Stimulated activated CD4-positive, alpha-beta T cell treated with anti-CD3 and anti-CD28 coated beads, Interleukin-4, amount 100 ng/mL, for 1 hour (primary cell): ENCODE data around the gene VEGFA.

Experiments
- DNase-seq: peaks from one replicate; pipeline ENCODE4 v3.0.0-alpha.2; 2020

VEGFA gene

DNA sequence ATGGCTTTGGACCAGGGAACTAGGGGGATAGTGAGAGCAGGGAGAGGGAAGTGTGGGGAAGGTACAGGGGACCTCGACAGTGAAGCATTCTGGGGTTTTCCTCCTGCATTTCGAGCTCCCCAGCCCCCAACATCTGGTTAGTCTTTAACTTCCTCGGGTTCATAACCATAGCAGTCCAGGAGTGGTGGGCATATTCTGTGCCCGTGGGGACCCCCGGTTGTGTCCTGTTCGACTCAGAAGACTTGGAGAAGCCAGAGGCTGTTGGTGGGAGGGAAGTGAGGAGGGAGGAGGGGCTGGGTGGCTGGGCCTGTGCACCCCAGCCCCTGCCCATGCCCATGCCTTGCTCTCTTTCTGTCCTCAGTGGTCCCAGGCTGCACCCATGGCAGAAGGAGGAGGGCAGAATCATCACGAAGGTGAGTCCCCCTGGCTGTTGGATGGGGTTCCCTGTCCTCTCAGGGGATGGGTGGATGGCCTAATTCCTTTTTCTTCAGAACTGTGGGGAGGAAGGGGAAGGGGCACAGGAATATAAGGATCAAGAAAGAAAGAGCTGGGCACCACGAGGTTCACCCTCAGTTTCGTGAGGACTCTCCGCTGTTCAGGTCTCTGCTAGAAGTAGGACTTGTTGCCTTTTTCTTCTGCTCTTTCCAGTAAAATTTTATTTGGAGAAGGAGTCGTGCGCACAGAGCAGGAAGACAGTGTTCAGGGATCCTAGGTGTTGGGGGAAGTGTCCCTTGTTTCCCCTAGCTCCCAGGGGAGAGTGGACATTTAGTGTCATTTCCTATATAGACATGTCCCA lies 4.2 kb downstream of the VEGFA start:
- DNase-seq, result no peak

DNA sequence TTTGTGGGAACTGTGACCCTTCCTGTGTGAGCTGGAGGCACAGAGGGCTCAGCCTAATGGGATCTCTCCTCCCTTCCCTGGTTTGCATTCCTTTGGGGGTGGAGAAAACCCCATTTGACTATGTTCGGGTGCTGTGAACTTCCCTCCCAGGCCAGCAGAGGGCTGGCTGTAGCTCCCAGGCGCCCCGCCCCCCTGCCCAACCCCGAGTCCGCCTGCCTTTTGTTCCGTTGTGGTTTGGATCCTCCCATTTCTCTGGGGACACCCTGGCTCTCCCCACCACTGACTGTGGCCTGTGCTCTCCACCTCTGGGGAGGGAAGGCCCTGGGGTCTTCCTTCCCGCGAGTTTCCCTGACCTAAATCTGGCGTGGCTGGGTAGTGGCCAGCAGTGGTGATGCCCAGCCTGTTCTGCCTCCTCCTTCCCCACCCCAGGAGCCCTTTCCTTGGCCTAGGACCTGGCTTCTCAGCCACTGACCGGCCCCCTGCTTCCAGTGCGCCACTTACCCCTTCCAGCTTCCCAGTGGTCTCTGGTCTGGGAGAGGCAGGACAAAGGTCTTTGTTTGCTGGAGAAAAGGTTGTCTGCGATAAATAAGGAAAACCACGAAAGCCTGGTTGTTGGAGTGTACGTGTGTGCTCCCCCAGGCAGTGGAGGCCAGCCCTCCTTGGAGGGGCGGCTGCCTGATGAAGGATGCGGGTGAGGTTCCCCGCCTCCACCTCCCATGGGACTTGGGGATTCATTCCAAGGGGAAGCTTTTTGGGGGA lies 4.9 kb downstream of the VEGFA start:
- peak; percentile 64 for DNase-seq

DNA sequence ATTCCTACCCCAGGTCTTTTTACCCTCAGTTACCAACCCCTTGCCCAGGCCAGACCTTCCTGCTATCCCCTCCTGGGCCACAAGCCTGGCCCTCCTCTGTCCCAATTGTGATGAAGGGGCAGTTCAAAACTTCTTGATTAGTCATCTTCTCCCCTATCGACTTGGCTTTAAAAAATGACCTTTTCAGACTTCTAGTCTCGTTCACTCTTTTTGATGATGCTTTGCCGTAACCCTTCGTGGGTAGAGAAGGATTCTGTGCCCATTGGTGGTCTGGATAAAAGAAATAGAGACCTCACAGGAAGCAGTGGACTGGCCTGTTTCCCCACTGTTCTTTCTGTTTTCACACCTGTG lies 5.5 kb downstream of the VEGFA start:
- no peak for DNase-seq

DNA sequence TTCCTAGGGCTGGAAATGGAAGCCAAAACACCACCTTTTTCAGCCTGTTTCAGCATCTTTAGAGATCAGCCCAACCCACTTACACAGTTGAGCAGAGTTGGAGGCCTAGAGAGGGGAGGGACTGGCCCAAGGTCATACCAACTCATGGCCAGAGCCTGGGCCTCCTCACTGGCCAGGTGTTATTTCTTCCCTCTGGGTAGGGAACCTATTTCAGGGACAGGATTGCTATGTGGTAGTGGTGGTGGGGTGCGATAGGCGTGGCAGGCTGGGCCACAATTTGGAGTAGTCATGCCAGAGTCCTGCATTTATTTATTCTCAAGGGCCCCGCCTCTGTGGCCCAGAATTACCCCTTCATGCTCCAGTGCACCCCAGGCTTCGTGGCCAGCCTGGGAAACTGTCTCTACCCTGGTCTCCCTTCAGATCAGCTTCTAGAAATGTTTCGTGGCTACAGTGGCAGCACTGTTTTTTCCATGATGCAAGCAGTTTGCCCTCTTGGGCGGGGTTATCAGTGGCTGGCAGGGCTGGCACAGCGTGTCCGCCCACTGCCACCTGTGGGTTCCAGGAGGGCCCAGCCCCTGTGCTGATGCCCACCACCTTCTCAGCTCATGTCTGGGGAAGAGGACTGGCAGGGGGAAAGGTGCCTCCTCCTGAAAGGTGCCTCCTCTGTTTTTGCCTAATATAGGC lies 6.2 kb downstream of the VEGFA start:
- DNase-seq, result no peak

DNA sequence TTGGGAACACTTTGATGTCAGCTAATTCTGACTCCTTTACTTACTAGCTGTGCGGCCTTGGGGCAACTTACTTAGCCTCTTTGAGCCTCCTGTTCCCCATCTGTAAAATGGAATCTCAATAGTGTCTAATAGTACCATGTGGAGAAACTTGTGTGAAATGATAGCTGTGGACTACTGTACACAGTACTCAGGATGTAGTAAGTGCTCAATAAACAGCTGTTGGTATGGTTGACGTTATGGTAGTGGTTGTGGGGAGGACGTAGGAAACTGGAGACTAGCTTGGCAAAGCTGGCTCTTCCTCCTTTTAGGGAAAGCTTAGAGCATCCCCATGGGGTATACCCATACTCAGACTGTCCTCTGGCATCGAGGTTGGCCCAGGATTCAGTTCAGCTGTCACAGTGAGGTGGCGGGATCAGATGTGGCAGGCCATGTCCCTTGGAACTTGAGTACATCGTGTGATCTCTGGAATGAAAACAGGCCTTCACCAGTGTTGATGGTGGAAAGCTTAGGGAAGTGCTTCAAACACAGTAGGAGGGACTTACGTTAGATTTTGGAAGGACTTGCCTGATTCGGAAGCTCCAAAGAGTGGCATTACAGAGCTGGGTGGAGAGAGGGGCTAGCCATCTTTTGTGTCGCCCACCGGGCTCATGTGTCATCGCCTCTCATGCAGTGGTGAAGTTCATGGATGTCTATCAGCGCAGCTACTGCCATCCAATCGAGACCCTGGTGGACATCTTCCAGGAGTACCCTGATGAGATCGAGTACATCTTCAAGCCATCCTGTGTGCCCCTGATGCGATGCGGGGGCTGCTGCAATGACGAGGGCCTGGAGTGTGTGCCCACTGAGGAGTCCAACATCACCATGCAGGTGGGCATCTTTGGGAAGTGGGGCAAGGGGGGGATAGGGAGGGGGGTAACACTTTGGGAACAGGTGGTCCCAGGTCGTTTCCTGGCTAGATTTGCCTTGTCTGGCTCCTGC lies 7.1 kb downstream of the VEGFA start:
- no peak for DNase-seq

DNA sequence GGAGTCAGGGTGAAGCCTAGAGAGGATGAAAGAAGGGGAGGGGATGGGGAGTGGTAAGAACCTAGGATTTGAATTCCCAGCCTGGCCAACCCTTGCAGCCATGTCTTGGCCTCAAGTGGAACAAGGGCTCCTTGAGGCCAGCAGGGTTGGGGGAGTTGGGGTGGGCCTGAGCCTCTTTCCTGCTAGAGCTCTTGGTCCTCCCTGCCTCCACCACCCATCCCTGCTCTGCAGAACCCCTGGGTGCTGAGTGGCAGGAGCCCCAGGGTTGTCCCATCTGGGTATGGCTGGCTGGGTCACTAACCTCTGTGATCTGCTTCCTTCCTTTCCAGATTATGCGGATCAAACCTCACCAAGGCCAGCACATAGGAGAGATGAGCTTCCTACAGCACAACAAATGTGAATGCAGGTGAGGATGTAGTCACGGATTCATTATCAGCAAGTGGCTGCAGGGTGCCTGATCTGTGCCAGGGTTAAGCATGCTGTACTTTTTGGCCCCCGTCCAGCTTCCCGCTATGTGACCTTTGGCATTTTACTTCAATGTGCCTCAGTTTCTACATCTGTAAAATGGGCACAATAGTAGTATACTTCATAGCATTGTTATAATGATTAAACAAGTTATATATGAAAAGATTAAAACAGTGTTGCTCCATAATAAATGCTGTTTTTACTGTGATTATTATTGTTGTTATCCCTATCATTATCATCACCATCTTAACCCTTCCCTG lies 8.3 kb downstream of the VEGFA start:
- no peak for DNase-seq

DNA sequence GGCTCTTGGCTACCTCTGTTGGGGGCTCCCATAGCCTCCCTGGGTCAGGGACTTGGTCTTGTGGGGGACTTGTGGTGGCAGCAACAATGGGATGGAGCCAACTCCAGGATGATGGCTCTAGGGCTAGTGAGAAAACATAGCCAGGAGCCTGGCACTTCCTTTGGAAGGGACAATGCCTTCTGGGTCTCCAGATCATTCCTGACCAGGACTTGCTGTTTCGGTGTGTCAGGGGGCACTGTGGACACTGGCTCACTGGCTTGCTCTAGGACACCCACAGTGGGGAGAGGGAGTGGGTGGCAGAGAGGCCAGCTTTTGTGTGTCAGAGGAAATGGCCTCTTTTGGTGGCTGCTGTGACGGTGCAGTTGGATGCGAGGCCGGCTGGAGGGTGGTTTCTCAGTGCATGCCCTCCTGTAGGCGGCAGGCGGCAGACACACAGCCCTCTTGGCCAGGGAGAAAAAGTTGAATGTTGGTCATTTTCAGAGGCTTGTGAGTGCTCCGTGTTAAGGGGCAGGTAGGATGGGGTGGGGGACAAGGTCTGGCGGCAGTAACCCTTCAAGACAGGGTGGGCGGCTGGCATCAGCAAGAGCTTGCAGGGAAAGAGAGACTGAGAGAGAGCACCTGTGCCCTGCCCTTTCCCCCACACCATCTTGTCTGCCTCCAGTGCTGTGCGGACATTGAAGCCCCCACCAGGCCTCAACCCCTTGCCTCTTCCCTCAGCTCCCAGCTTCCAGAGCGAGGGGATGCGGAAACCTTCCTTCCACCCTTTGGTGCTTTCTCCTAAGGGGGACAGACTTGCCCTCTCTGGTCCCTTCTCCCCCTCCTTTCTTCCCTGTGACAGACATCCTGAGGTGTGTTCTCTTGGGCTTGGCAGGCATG lies 9.2 kb downstream of the VEGFA start:
- no peak for DNase-seq

DNA sequence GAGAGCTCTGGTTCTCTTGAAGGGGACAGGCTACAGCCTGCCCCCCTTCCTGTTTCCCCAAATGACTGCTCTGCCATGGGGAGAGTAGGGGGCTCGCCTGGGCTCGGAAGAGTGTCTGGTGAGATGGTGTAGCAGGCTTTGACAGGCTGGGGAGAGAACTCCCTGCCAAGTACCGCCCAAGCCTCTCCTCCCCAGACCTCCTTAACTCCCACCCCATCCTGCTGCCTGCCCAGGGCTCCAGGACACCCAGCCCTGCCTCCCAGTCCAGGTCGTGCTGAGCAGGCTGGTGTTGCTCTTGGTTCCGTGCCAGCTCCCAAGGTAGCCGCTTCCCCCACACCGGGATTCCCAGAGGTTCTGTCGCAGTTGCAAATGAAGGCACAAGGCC lies 9.8 kb downstream of the VEGFA start:
- DNase-seq, result no peak

DNA sequence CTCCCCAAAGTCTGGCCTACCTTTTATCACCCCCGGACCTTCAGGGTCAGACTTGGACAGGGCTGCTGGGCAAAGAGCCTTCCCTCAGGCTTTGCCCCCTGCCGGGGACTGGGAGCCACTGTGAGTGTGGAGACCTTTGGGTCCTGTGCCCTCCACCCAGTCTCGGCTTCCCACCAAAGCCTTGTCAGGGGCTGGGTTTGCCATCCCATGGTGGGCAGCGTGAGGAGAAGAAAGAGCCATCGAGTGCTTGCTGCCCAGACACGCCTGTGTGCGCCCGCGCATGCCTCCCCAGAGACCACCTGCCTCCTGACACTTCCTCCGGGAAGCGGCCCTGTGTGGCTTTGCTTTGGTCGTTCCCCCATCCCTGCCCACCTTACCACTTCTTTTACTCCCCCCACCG lies 10.3 kb downstream of the VEGFA start:
- no peak for DNase-seq

DNA sequence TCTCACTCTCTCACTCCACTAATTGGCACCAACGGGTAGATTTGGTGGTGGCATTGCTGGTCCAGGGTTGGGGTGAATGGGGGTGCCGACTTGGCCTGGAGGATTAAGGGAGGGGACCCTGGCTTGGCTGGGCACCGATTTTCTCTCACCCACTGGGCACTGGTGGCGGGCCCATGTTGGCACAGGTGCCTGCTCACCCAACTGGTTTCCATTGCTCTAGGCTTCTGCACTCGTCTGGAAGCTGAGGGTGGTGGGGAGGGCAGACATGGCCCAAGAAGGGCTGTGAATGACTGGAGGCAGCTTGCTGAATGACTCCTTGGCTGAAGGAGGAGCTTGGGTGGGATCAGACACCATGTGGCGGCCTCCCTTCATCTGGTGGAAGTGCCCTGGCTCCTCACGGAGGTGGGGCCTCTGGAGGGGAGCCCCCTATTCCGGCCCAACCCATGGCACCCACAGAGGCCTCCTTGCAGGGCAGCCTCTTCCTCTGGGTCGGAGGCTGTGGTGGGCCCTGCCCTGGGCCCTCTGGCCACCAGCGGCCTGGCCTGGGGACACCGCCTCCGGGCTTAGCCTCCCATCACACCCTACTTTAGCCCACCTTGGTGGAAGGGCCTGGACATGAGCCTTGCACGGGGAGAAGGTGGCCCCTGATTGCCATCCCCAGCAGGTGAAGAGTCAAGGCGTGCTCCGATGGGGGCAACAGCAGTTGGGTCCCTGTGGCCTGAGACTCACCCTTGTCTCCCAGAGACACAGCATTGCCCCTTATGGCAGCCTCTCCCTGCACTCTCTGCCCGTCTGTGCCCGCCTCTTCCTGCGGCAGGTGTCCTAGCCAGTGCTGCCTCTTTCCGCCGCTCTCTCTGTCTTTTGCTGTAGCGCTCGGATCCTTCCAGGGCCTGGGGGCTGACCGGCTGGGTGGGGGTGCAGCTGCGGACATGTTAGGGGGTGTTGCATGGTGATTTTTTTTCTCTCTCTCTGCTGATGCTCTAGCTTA lies 11.2 kb downstream of the VEGFA start:
- no peak for DNase-seq

DNA sequence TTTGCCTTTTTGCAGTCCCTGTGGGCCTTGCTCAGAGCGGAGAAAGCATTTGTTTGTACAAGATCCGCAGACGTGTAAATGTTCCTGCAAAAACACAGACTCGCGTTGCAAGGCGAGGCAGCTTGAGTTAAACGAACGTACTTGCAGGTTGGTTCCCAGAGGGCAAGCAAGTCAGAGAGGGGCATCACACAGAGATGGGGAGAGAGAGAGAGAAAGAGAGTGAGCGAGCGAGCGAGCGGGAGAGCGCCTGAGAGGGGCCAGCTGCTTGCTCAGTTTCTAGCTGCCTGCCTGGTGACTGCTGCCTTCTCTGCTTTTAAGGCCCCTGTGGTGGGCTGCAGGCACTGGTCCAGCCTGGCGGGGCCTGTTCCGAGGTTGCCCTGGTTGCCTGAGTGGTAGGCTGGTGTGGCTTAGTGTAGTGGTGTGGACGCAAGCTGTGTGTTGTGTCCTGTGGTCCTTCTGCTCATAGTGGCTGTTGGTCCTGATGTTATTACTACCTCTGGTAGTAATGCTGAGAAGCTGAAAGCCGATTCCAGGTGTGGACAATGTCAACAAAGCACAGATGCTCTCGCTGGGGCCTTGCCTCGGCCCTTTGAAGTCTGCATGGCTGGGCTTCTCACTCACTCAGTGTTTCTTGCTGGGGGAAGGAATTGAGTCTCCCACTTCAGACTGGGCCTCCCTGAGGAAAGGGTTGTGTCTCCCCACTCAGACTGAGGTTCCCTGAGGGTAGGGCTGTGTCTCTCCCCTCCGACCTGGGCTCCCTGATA lies 12.1 kb downstream of the VEGFA start:
- DNase-seq, result no peak

DNA sequence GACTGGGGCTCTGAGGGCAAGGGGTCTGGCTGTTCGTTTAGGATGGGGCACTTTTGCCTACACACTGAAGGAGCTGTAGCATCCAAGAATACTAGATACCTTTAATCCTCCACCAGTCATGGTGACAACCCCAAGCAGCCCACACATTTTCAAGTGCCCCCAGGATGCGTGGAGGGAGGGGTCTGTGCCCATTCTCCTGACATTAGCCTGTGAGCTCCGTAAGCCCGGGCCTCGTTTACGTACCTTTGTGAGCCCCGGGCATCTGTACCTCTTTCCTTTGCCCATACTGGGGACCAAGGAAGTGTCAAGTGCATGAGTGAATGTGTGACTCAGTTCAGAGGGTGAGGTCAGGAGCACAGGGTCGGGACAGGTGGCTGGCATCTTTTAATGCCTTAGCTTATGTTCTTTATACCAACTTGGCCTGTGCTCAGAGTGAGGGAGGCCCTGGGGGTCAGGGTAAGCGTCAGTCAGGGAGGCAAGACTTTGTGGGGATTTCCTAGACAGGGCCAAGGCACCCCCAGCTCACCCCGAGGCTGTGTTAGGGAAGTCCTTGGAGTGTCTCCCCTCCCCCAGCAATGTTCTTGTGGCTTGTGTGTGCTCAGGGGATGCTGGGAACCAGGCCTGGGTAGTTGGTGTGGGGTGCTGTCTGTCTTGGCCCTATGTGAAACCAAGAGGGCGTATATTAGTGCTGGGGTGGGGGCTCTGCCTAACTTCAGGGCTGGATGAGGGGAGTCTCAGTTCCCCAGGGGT lies 12.9 kb downstream of the VEGFA start:
- DNase-seq, result no peak

DNA sequence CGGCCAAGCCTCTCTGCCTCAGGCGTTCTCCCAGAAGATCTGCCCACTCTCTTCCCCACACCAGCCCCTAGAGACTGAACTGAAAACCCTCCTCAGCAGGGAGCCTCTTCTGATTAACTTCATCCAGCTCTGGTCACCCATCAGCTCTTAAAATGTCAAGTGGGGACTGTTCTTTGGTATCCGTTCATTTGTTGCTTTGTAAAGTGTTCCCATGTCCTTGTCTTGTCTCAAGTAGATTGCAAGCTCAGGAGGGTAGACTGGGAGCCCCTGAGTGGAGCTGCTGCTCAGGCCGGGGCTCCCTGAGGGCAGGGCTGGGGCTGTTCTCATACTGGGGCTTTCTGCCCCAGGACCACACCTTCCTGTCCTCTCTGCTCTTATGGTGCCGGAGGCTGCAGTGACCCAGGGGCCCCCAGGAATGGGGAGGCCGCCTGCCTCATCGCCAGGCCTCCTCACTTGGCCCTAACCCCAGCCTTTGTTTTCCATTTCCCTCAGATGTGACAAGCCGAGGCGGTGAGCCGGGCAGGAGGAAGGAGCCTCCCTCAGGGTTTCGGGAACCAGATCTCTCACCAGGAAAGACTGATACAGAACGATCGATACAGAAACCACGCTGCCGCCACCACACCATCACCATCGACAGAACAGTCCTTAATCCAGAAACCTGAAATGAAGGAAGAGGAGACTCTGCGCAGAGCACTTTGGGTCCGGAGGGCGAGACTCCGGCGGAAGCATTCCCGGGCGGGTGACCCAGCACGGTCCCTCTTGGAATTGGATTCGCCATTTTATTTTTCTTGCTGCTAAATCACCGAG lies 14.2 kb downstream of the VEGFA start:
- DNase-seq, result no peak

DNA sequence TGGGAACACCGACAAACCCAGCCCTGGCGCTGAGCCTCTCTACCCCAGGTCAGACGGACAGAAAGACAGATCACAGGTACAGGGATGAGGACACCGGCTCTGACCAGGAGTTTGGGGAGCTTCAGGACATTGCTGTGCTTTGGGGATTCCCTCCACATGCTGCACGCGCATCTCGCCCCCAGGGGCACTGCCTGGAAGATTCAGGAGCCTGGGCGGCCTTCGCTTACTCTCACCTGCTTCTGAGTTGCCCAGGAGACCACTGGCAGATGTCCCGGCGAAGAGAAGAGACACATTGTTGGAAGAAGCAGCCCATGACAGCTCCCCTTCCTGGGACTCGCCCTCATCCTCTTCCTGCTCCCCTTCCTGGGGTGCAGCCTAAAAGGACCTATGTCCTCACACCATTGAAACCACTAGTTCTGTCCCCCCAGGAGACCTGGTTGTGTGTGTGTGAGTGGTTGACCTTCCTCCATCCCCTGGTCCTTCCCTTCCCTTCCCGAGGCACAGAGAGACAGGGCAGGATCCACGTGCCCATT lies 15.3 kb downstream of the VEGFA start:
- DNase-seq, result no peak

DNA sequence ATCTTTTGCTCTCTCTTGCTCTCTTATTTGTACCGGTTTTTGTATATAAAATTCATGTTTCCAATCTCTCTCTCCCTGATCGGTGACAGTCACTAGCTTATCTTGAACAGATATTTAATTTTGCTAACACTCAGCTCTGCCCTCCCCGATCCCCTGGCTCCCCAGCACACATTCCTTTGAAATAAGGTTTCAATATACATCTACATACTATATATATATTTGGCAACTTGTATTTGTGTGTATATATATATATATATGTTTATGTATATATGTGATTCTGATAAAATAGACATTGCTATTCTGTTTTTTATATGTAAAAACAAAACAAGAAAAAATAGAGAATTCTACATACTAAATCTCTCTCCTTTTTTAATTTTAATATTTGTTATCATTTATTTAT lies 15.9 kb downstream of the VEGFA start:
- DNase-seq, result no peak

DNA sequence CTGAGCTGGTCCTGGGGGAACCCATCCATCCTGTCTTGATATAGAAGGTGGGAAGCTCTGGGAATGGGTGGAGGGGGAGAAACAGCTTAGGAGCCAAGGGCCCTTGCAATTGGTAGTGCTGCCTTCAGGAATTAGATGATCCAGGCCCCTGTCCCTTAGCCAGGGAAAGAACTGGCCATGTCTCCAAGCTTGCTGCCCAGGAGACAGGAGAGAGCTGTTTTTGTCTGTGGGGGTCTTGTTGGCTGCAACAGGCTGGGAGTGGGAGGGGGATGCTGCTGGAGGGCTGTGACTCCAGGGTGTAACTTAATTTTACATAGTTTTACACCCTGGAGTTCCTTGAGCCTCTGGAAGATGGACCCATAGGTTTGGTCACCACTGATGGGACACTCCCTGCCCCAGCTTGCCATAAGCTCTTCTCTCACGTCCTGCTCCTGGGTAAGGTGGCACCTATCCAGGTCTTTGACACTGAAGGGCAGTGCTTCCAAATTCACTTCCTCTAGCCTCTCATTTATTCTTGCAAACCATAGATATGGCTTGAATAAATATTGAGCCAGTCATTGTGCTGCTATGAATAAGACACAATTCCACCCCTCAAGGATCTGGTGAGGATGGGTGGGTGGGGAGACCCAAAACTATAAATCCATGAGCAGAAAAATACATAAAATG lies 16.8 kb downstream of the VEGFA start:
- DNase-seq, result no peak
